ENCODE measurements around the gene PTPRN2.

- TF ChIP-seq CTCF (conservative IDR thresholded peaks at IDR 0.05; ENCODE audit: low read depth, low read length) (no peak), EZH2 (IDR thresholded peaks at IDR 0.05; ENCODE audit: borderline replicate concordance, low read depth, low read length, poor library complexity, severe bottlenecking) (no peak)
Observed at GRCh38 chr7:158252081-158252836, 335.4 kb downstream of the PTPRN2 start.

All from A673 (cell line).